Prostate gland (tissue), 2 donors: ENCODE results near the gene RABGAP1. TPM values are rescaled to one million over a fixed set of nuclear protein-coding genes. Genes with fewer than 3 reads are reported as not detected.

Experiments used
- DNase-seq: peaks from one replicate; pipeline ENCODE4 v3.0.0-alpha.2; 2019; ENCODE audit warnings: low spot score
- H3K27ac ChIP-seq, 2 donors: fragments of 200-600 bp; sonication (generic); 2 replicates each; pipeline ENCODE4 v1.5.1; 2017 to 2019
- H3K27me3 ChIP-seq: fragments of 200-600 bp; sonication (generic); replicated peaks from 2 replicates; pipeline ENCODE4 v1.5.1; 2019; ENCODE audit not compliant: insufficient read depth
- H3K36me3 ChIP-seq, 2 donors: fragments of 200-600 bp; sonication (generic); 1 replicate in 1 of 2; 2 replicates in 1 of 2; pipeline versions ENCODE4 v1.5.1 to v1.8.1; 2017 to 2019
- H3K4me1 ChIP-seq: fragments of 200-600 bp; sonication (generic); replicated peaks from 2 replicates; pipeline ENCODE4 v1.5.1; 2019
- H3K4me3 ChIP-seq, 2 donors: fragments of 200-600 bp; sonication (generic); 2 replicates each; pipeline ENCODE4 v1.5.1; 2017 to 2019
- H3K9me3 ChIP-seq: fragments of 200-600 bp; sonication (generic); 2 replicates; pipeline ENCODE4 v1.5.1; 2017
- POLR2A ChIP-seq: fragments of 450-650 bp; IDR thresholded peaks from one replicate; pipeline ENCODE4 v1.6.1; 2016; ENCODE audit warnings: antibody characterized with exemption, mild to moderate bottlenecking
- POLR2AphosphoS5 ChIP-seq: sonication (generic); formaldehyde crosslinking; IDR thresholded peaks from one replicate; pipeline ENCODE4 v1.6.1; 2017; ENCODE audit warnings: antibody characterized with exemption
- whole genome bisulfite sequencing: methylation state at CpG from one replicate; pipeline ENCODE4 v1.1.5; 2018; 5-methylcytosine and 5-hydroxymethylcytosine counted together
- intact Hi-C: fragments of 100-400 bp; cut with DNase I; formaldehyde crosslinking; loops from one replicate; pipeline ENCODE4 v1.14.2; 2022
- total RNA-seq, 2 donors: library from RNA; depleted of rRNA; stranded (reverse); fragments of >200 nt; gene quantifications; one replicate each; pipeline ENCODE4 v1.1.0, GENCODE V29; 2016
- TF ChIP-seq, protein P1 (sequence below), 4 experiments: fragments of 200-600 bp in 2 of 4; fragments of 450-650 bp in 2 of 4; sonication (generic) in 2 of 4; IDR thresholded peaks; 1 replicate in 3 of 4; 2 replicates in 1 of 4; pipeline ENCODE4 v1.5.1; 2016 to 2019; ENCODE audit warnings: antibody characterized with exemption in 4 of 4, mild to moderate bottlenecking in 2 of 4, moderate library complexity in 2 of 4

RABGAP1 gene
- total RNA-seq, 2 donors from 2014 or later: 59.8 to 104 TPM

- DNase-seq: no peak
- Histone ChIP-seq H3K27me3 (no peaks in the 10 kb centered on the region), H3K4me3 (no peak overlapping the region), H3K27ac (peak overlapping the region; percentile 7 to 13), H3K36me3 (no peaks in the 10 kb centered on the region), H3K4me1 (peaks cover 12% of the 10 kb centered on the region), H3K9me3 (no peaks in the 10 kb centered on the region)
- WGBS: 36% methylated on average over 3 of the region's 3 CpGs
- TF ChIP-seq, protein P1, sequence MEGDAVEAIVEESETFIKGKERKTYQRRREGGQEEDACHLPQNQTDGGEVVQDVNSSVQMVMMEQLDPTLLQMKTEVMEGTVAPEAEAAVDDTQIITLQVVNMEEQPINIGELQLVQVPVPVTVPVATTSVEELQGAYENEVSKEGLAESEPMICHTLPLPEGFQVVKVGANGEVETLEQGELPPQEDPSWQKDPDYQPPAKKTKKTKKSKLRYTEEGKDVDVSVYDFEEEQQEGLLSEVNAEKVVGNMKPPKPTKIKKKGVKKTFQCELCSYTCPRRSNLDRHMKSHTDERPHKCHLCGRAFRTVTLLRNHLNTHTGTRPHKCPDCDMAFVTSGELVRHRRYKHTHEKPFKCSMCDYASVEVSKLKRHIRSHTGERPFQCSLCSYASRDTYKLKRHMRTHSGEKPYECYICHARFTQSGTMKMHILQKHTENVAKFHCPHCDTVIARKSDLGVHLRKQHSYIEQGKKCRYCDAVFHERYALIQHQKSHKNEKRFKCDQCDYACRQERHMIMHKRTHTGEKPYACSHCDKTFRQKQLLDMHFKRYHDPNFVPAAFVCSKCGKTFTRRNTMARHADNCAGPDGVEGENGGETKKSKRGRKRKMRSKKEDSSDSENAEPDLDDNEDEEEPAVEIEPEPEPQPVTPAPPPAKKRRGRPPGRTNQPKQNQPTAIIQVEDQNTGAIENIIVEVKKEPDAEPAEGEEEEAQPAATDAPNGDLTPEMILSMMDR (IDR thresholded peaks at IDR 0.05): no peak
- TF ChIP-seq POLR2A (no peak), POLR2AphosphoS5 (no peak)
- intact Hi-C loops: no loop called here
These were observed 7.5 kb downstream of the RABGAP1 start for GRCh38 chr9:122948313-122948712.

DNA sequence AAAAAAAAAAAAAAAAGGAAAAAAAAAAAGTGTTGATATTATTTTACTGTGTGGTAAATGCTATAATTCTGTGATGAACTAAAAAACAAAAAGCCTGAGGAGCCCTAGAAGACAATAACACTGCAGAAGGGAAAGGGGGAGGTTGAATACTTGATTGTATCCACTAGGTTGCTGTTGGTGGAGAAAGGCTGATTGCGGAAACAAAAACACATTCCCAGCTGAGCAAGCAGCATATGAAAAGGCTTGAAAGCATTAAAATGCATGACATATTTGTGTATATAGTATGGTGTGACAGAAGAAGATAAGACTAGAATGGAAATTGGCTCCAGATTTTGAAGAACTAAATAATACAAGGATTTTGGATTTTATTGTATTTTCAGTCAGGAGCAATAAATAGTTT, 8.9 kb downstream of the RABGAP1 start:
- intact Hi-C loops: no loop called here
- WGBS: 97% methylated on average over 1 of the region's 1 CpG
- DNase-seq: no peak
- H3K4me3 ChIP-seq: no peak overlapping the region
- no peaks in the 10 kb centered on the region for H3K36me3 ChIP-seq
- no peaks in the 10 kb centered on the region for H3K27me3 ChIP-seq
- no peaks in the 10 kb centered on the region for H3K9me3 ChIP-seq
- H3K4me1 ChIP-seq: peaks cover 12% of the 10 kb centered on the region
- H3K27ac ChIP-seq: no peak overlapping the region
- TF ChIP-seq POLR2AphosphoS5: no peak
- TF ChIP-seq, protein P1 (IDR thresholded peaks at IDR 0.05): no peak

DNA sequence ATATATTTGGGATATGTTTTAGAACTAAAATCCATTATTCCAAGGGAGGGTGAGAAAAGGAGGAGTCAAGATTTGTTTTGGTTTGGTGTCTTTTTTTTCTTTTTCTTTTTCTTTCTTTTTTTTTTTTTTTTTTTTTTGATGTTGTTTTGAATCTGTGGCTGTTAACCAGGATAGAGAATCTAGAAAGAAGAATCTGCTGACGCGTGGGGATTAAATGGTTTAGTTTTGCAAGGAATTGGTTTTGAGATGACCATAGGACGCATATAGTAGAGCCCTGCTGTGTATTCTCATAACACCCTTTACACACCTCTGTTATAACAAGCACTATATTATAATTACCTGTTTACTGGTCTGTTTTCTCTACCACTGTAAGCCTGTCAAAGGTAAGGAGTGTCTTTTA, 9.4 kb downstream of the RABGAP1 start:
- Histone ChIP-seq H3K36me3 (no peaks in the 10 kb centered on the region), H3K27me3 (no peaks in the 10 kb centered on the region), H3K27ac (no peak overlapping the region), H3K9me3 (no peaks in the 10 kb centered on the region), H3K4me3 (no peak overlapping the region), H3K4me1 (peaks cover 12% of the 10 kb centered on the region)
- TF ChIP-seq, protein P1 (IDR thresholded peaks at IDR 0.05): no peak
- TF ChIP-seq POLR2AphosphoS5 (no peak), POLR2A (no peak)
- WGBS: 87% methylated on average over 3 of the region's 3 CpGs
- intact Hi-C loops: no loop called here
- DNase-seq: no peak

DNA sequence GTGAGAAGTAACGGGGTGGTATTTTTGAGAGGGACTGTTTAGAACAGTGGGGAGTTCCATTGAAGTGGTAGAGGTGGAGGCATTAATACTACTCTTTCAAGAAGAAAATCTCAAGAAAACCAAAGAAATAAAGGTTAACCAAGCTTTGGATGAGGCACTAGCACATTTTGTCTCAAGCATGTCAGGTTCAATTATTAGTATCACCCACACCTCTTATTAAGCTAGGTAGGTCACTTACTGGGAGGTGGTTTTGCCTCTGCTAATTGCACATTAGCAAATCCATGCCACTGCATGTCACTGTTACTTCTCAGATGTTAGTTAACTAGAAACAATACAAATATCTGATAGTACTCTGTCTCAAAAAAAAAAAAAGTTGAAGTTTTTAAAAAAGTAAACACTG, 10.2 kb downstream of the RABGAP1 start:
- Histone ChIP-seq H3K27ac (no peak overlapping the region), H3K4me1 (peaks cover 10% of the 10 kb centered on the region)

GRCh38 chr9:122954253-122954691, 13.5 kb downstream of the RABGAP1 start:
- peak; percentile 12 for TF ChIP-seq POLR2AphosphoS5
- TF ChIP-seq, protein P1 (IDR thresholded peaks at IDR 0.05): no peak
- H3K9me3 ChIP-seq: no peaks in the 10 kb centered on the region
- no peak overlapping the region for H3K27ac ChIP-seq
- intact Hi-C loops: no loop called here
- H3K36me3 ChIP-seq: no peaks in the 10 kb centered on the region
- H3K4me1 ChIP-seq: no peaks in the 10 kb centered on the region
- DNase-seq: no peak
- no peak overlapping the region for H3K4me3 ChIP-seq
- no peaks in the 10 kb centered on the region for H3K27me3 ChIP-seq

More for the DNA sequence above, 10.2 kb downstream of the RABGAP1 start:
- 95% methylated on average over 1 of the region's 1 CpG for WGBS
- no peak for DNase-seq
- TF ChIP-seq POLR2A (no peak), POLR2AphosphoS5 (no peak)
- TF ChIP-seq, protein P1 (IDR thresholded peaks at IDR 0.05): no peak
- Histone ChIP-seq H3K4me3 (no peak overlapping the region), H3K9me3 (no peaks in the 10 kb centered on the region), H3K36me3 (no peaks in the 10 kb centered on the region), H3K27me3 (no peaks in the 10 kb centered on the region)
- intact Hi-C loops: no loop called here
